COLO829 (cell line): ENCODE measurements around the gene NEB.
A peak's percentile ranks its signal among the peaks of the same experiment; 100 is the strongest.
"Not testable (repeated sequence)": the region's sequence is repeated elsewhere in the genome, so short reads cannot be mapped to it uniquely, and the experiment has no call there.

Source experiments
- DNase-seq: peaks from one replicate; pipeline ENCODE4 v3.0.0; 2012; ENCODE audit warnings: low spot score

NEB gene

GRCh38 chr2:151646512-151646911 lies 87.8 kb downstream of the NEB start:
- DNase-seq: not testable (repeated sequence)

GRCh38 chr2:151644580-151644979 lies 89.7 kb downstream of the NEB start:
- no peak for DNase-seq

- DNase-seq: not testable (repeated sequence)
Observed at GRCh38 chr2:151641895-151642294, 92.4 kb downstream of the NEB start.

- DNase-seq: no peak
Observed at GRCh38 chr2:151640087-151640486, 94.2 kb downstream of the NEB start.

- no peak for DNase-seq
Observed at GRCh38 chr2:151638990-151639389, 95.3 kb downstream of the NEB start.

GRCh38 chr2:151638191-151638933 lies 95.9 kb downstream of the NEB start:
- no peak for DNase-seq

- DNase-seq: no peak
Observed at GRCh38 chr2:151637271-151637781, 97.0 kb downstream of the NEB start.

- no peak for DNase-seq
Observed at GRCh38 chr2:151634736-151635467, 99.4 kb downstream of the NEB start.

- peak; percentile 22 for DNase-seq
Observed at GRCh38 chr2:151632993-151633565, 101.2 kb downstream of the NEB start.

- peak; percentile 66 for DNase-seq
Observed at GRCh38 chr2:151630372-151630771, 103.9 kb downstream of the NEB start.

- no peak for DNase-seq
Observed at GRCh38 chr2:151627353-151627752, 106.9 kb downstream of the NEB start.

GRCh38 chr2:151624271-151624670 lies 110.0 kb downstream of the NEB start:
- DNase-seq: no peak

GRCh38 chr2:151623631-151624030 lies 110.6 kb downstream of the NEB start:
- no peak for DNase-seq

GRCh38 chr2:151620761-151621160 lies 113.5 kb downstream of the NEB start:
- DNase-seq: no peak

- peak; percentile 33 for DNase-seq
Observed at GRCh38 chr2:151619337-151619989, 114.8 kb downstream of the NEB start.

GRCh38 chr2:151616760-151617339 lies 117.4 kb downstream of the NEB start:
- no peak for DNase-seq

GRCh38 chr2:151614606-151615306 lies 119.5 kb downstream of the NEB start:
- no peak for DNase-seq

GRCh38 chr2:151614159-151614558 lies 120.1 kb downstream of the NEB start:
- DNase-seq: no peak

GRCh38 chr2:151611351-151611750 lies 122.9 kb downstream of the NEB start:
- no peak for DNase-seq

- DNase-seq: no peak
Observed at GRCh38 chr2:151610310-151610709, 124.0 kb downstream of the NEB start.

GRCh38 chr2:151609705-151610104 lies 124.6 kb downstream of the NEB start:
- no peak for DNase-seq
